CD14-positive monocyte (primary cell): ENCODE measurements around the gene SLMAP. TPM values are rescaled to one million over a fixed set of nuclear protein-coding genes. Genes with fewer than 3 reads are reported as not detected.

Source experiments
- DNase-seq, 3 donors: peaks; one replicate each; pipeline ENCODE4 v3.0.0-alpha.2; 2011 to 2022
- H2AFZ ChIP-seq: 2 replicates; pipeline ENCODE4 v1.6.0; 2012; ENCODE audit warnings: mild to moderate bottlenecking, low read depth, low read length, inconsistent platforms; ENCODE audit not compliant: insufficient read depth, poor library complexity, severe bottlenecking
- H3K27ac ChIP-seq, 2 donors: 1 replicate in 1 of 2; 2 replicates in 1 of 2; pipeline ENCODE4 v1.5.1; 2012 to 2013; ENCODE audit warnings: low read length in 2 of 2, control low read depth in 1 of 2, inconsistent platforms in 1 of 2, low read depth in 1 of 2, mild to moderate bottlenecking in 1 of 2
- H3K27me3 ChIP-seq, 2 donors: one replicate each; pipeline versions ENCODE4 v1.6.0 to v1.6.1; 2011 to 2013; ENCODE audit warnings: low read length in 2 of 2; ENCODE audit not compliant: control insufficient read depth in 2 of 2, insufficient read depth in 2 of 2
- H3K36me3 ChIP-seq, 2 donors: replicated peaks in 1 of 2; 1 replicate in 1 of 2; 2 replicates in 1 of 2; pipeline versions ENCODE4 v1.5.1 to v1.6.1; 2012 to 2013; ENCODE audit warnings: low read length in 2 of 2, control low read depth in 1 of 2, inconsistent platforms in 1 of 2, mild to moderate bottlenecking in 1 of 2; ENCODE audit not compliant: insufficient read depth in 2 of 2, control insufficient read depth in 1 of 2
- H3K4me1 ChIP-seq, 2 donors: 1 replicate in 1 of 2; 2 replicates in 1 of 2; pipeline versions ENCODE4 v1.5.1 to v1.6.1; 2012 to 2013; ENCODE audit warnings: low read length in 2 of 2, control low read depth in 1 of 2, inconsistent platforms in 1 of 2, mild to moderate bottlenecking in 1 of 2, moderate library complexity in 1 of 2; ENCODE audit not compliant: insufficient read depth in 2 of 2, control insufficient read depth in 1 of 2
- H3K4me2 ChIP-seq: replicated peaks from 2 replicates; pipeline ENCODE3; 2012; ENCODE audit warnings: low read length, moderate library complexity, mild to moderate bottlenecking; ENCODE audit not compliant: poor library complexity, severe bottlenecking; ENCODE audit errors: extremely low read depth
- H3K4me3 ChIP-seq, 3 experiments: fragments of 200-600 bp in 1 of 3; sonication (generic) in 1 of 3; replicated peaks in 1 of 3; 1 replicate in 2 of 3; 2 replicates in 1 of 3; pipeline ENCODE4 v1.5.1; 2011 to 2013; ENCODE audit warnings: low read length in 3 of 3, mild to moderate bottlenecking in 3 of 3, control low read depth in 2 of 3, low read depth in 2 of 3, inconsistent platforms in 1 of 3, moderate library complexity in 1 of 3
- H3K79me2 ChIP-seq: 2 replicates; pipeline ENCODE4 v1.6.0; 2012; ENCODE audit warnings: mild to moderate bottlenecking, control low read depth, inconsistent platforms, low read length, moderate library complexity; ENCODE audit not compliant: insufficient read depth
- H3K9ac ChIP-seq: 2 replicates; pipeline ENCODE4 v1.6.0; 2017; ENCODE audit warnings: low read length, mild to moderate bottlenecking; ENCODE audit not compliant: insufficient read depth, poor library complexity, severe bottlenecking
- H3K9me3 ChIP-seq, 2 donors: replicated peaks in 1 of 2; 1 replicate in 1 of 2; 2 replicates in 1 of 2; pipeline versions ENCODE4 v1.5.1 to v1.6.1; 2012 to 2013; ENCODE audit warnings: low read length in 2 of 2, control low read depth in 1 of 2; ENCODE audit not compliant: control insufficient read depth in 1 of 2, insufficient read depth in 1 of 2
- H4K20me1 ChIP-seq: 2 replicates; pipeline ENCODE4 v1.6.0; 2012; ENCODE audit warnings: mild to moderate bottlenecking, low read length, control low read depth, moderate library complexity; ENCODE audit not compliant: insufficient read depth
- H3K27ac Mint-ChIP-seq, 7 donors: one replicate each; pipeline ENCODE4 v1.8.0; 2020; ENCODE audit warnings: mild to moderate bottlenecking in 7 of 7, mixed read lengths in 7 of 7, moderate library complexity in 6 of 7, inconsistent platforms in 2 of 7
- H3K27me3 Mint-ChIP-seq, 3 donors: one replicate each; pipeline ENCODE4 v1.8.0; 2021 to 2022; ENCODE audit warnings: low read depth in 3 of 3, mild to moderate bottlenecking in 3 of 3, mixed read lengths in 3 of 3, moderate library complexity in 3 of 3, inconsistent platforms in 1 of 3
- H3K36me3 Mint-ChIP-seq, 2 donors: one replicate each; pipeline ENCODE4 v1.8.0; 2020; ENCODE audit warnings: mixed read lengths in 2 of 2, inconsistent platforms in 1 of 2, mild to moderate bottlenecking in 1 of 2
- H3K4me1 Mint-ChIP-seq: one replicate; pipeline ENCODE4 v1.8.0; 2020; ENCODE audit warnings: mild to moderate bottlenecking, mixed read lengths
- H3K4me3 Mint-ChIP-seq, 2 donors: one replicate each; pipeline ENCODE4 v1.8.0; 2020; ENCODE audit warnings: mild to moderate bottlenecking in 2 of 2, mixed read lengths in 2 of 2, moderate library complexity in 1 of 2
- H3K9me3 Mint-ChIP-seq, 7 donors: one replicate each; pipeline ENCODE4 v1.8.0; 2020 to 2022; ENCODE audit warnings: mixed read lengths in 7 of 7, mild to moderate bottlenecking in 6 of 7, moderate library complexity in 6 of 7, inconsistent platforms in 2 of 7
- WGBS: methylation state at CpG from one replicate; pipeline ENCODE4 v1.1.5; 2013; ENCODE audit warnings: missing lambda C conversion rate; ENCODE audit not compliant: insufficient coverage; 5-methylcytosine and 5-hydroxymethylcytosine counted together
- intact Hi-C, 2 donors: fragments of 100-400 bp; cut with micrococcal nuclease; formaldehyde crosslinking; loops; one replicate each; pipeline versions ENCODE4 v1.15.0 to v1.15.1; 2023
- polyA plus RNA-seq, 3 donors: library from polyadenylated mRNA; depleted of rRNA in 1 of 3; unstranded in 2 of 3; stranded (reverse) in 1 of 3; fragments of 300-500 nt in 2 of 3; fragments of >200 nt in 1 of 3; fragmentation: Illumina TruSeq in 2 of 3; gene quantifications; 1 replicate in 2 of 3; 2 replicates in 1 of 3; pipeline ENCODE4 v1.2.3, GENCODE V29; 2012 to 2021
- TF ChIP-seq, protein P1 (sequence below): fragments of 200-600 bp; IDR thresholded peaks from one replicate; pipeline ENCODE4 v1.8.0; 2022; ENCODE audit warnings: antibody characterized with exemption, mild to moderate bottlenecking

SLMAP gene
- polyA plus RNA-seq, 3 donors = 12.3 to 17.6 (median 16.1) TPM

DNA sequence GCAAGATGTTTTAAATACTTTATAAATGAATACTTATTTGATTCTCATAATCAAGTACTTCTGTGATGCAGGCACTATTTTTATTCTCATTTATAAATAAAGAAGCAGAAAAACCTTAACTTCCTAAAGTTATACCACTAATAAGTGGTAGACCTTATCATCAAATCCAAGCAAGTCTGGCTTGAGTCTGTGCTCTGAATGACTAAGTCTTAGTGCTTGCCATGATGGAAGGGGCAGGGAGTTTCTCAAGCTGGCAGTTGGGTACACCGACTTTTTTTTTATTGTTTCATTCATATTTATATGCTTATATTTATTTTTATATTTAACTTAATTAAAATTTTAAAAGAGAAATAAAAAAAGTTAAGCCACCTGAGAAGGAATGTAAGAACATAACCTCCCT, 23.6 kb downstream of the SLMAP start:
- Histone ChIP-seq H3K27me3 (no peaks in the 10 kb centered on the region), H3K4me1 (peaks cover 8 to 9% of the 10 kb centered on the region in 2 donors), H3K9me3 (no peaks in the 10 kb centered on the region), H3K79me2 (peaks cover 84% of the 10 kb centered on the region), H3K4me3 (no peak overlapping the region), H3K4me2 (no peak overlapping the region), H3K36me3 (no peaks in the 10 kb centered on the region), H3K27ac (no peak overlapping the region), H4K20me1 (peaks cover 35% of the 10 kb centered on the region), H2AFZ (no peak overlapping the region), H3K9ac (no peak overlapping the region)
- Mint-ChIP-seq H3K4me1 (peaks cover 30% of the 10 kb centered on the region), H3K27ac (no peak overlapping the region), H3K27me3 (no peaks in the 10 kb centered on the region), H3K4me3 (no peak overlapping the region), H3K9me3 (peaks cover 0 to 3% (median 0%) of the 10 kb centered on the region in 7 donors), H3K36me3 (peaks cover 4 to 15% of the 10 kb centered on the region in 2 donors)
- intact Hi-C loops = no loop called here
- TF ChIP-seq, protein P1, sequence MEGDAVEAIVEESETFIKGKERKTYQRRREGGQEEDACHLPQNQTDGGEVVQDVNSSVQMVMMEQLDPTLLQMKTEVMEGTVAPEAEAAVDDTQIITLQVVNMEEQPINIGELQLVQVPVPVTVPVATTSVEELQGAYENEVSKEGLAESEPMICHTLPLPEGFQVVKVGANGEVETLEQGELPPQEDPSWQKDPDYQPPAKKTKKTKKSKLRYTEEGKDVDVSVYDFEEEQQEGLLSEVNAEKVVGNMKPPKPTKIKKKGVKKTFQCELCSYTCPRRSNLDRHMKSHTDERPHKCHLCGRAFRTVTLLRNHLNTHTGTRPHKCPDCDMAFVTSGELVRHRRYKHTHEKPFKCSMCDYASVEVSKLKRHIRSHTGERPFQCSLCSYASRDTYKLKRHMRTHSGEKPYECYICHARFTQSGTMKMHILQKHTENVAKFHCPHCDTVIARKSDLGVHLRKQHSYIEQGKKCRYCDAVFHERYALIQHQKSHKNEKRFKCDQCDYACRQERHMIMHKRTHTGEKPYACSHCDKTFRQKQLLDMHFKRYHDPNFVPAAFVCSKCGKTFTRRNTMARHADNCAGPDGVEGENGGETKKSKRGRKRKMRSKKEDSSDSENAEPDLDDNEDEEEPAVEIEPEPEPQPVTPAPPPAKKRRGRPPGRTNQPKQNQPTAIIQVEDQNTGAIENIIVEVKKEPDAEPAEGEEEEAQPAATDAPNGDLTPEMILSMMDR = no peak
- WGBS = no CpG with 5 or more reads among the region's 1 CpG
- DNase-seq = no peak

DNA sequence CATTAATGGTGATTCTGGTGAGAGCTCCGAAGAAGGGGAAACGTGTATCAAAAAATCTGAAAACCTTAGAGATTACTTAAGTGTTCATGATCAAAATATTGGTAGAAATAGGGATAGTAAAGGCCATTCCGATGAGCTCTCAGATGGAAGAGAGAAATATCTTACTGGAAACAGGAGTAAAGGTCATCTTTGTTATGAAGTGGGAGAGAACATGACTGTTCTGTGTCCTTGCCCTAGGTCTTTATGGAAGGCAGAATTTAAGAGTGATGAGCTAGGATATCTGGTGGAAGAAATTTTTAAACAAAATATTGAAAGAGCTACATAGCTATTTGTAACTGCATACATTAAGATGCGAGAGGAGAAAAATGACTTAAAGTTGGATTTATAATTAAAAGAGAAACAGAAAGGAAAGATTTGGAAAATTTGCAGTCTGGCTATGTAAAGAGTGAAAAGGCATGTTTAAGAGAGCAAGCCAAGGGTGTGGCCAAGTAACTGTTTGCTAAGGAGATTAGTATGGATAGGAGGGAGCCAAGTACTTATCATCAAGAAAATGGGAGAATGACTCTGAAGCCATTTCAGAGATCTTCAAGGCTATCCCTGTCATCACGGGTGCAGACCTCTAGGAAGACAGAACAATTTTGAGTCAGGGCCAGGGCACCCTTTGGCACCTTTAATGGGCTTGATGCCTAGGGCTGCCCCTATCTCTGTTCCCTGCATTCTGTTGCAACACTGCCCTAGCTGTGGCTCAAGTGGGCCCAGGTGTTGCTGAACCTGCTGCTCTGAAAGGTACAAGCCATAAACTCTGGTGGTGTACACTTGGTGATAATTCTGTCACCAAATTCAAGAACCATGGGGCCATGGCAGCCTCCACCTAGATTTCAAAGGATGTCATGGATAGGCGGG, 27.3 kb downstream of the SLMAP start:
- Histone ChIP-seq H3K4me2 (no peak overlapping the region), H3K4me1 (peaks cover 11 to 26% of the 10 kb centered on the region in 2 donors), H3K27me3 (no peaks in the 10 kb centered on the region), H3K9me3 (no peaks in the 10 kb centered on the region), H3K4me3 (no peak overlapping the region), H4K20me1 (peaks cover 35% of the 10 kb centered on the region), H3K9ac (no peak overlapping the region), H3K36me3 (no peaks in the 10 kb centered on the region), H3K27ac (no peak overlapping the region), H2AFZ (no peak overlapping the region), H3K79me2 (peaks cover 82% of the 10 kb centered on the region)
- TF ChIP-seq, protein P1 = no peak
- H3K4me1 Mint-ChIP-seq = peaks cover 32% of the 10 kb centered on the region
- H3K9me3 Mint-ChIP-seq = no peaks in the 10 kb centered on the region
- H3K27me3 Mint-ChIP-seq = no peaks in the 10 kb centered on the region
- H3K4me3 Mint-ChIP-seq = no peak overlapping the region
- intact Hi-C loops = no loop called here
- WGBS = 100% methylated on average over 3 of the region's 6 CpGs
- no peak for DNase-seq
- H3K36me3 Mint-ChIP-seq = peaks cover 4 to 15% of the 10 kb centered on the region in 2 donors
- peak overlapping the region in 3 of 7 donors; percentile 6 to 51 (median 27) for H3K27ac Mint-ChIP-seq
